ENCODE results near the gene ZNF430.

DNA sequence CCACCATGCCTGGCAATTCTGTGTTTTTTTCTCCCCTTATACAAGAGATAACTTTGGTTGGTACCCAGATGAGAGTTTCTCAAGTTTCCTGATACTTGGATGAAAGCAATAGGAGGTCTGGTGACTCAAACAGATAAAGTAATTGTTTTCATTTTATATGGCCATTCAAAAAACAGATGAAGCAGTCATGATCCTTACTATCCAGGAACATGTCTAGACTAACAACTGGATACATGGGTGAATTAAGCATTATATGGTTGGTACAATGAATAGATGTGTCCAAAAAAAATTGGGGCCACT is 8.5 kb downstream of the ZNF430 start:
- TF ChIP-seq, protein P1, sequence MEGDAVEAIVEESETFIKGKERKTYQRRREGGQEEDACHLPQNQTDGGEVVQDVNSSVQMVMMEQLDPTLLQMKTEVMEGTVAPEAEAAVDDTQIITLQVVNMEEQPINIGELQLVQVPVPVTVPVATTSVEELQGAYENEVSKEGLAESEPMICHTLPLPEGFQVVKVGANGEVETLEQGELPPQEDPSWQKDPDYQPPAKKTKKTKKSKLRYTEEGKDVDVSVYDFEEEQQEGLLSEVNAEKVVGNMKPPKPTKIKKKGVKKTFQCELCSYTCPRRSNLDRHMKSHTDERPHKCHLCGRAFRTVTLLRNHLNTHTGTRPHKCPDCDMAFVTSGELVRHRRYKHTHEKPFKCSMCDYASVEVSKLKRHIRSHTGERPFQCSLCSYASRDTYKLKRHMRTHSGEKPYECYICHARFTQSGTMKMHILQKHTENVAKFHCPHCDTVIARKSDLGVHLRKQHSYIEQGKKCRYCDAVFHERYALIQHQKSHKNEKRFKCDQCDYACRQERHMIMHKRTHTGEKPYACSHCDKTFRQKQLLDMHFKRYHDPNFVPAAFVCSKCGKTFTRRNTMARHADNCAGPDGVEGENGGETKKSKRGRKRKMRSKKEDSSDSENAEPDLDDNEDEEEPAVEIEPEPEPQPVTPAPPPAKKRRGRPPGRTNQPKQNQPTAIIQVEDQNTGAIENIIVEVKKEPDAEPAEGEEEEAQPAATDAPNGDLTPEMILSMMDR (conservative IDR thresholded peaks at IDR 0.05), result no peak
- TF ChIP-seq EZH2 (IDR thresholded peaks at IDR 0.05; ENCODE audit: low read depth), result no peak

All from PC-9 (cell line).